SK-N-SH (cell line): ENCODE results near the gene SOX10.

Experiments
- EZH2phosphoT487 ChIP-seq: fragments of 200-600 bp; sonication (generic); IDR thresholded peaks from 2 replicates; pipeline ENCODE4 v1.6.1; 2017; ENCODE audit warnings: low read depth, mixed run types, mild to moderate bottlenecking, antibody characterized with exemption, moderate library complexity, borderline replicate concordance
- GABPA ChIP-seq: IDR thresholded peaks from 2 replicates; pipeline ENCODE4 v1.4.0; 2012; ENCODE audit warnings: low read depth, mild to moderate bottlenecking
- MAX ChIP-seq: IDR thresholded peaks from 2 replicates; pipeline ENCODE4 v1.4.0; 2012; ENCODE audit warnings: low read depth
- TF ChIP-seq, protein P1 (sequence below): fragments of 200-600 bp; sonication (generic); IDR thresholded peaks from 2 replicates; pipeline ENCODE4 v1.6.1; 2017; ENCODE audit warnings: antibody characterized with exemption, mild to moderate bottlenecking, moderate library complexity

DNA sequence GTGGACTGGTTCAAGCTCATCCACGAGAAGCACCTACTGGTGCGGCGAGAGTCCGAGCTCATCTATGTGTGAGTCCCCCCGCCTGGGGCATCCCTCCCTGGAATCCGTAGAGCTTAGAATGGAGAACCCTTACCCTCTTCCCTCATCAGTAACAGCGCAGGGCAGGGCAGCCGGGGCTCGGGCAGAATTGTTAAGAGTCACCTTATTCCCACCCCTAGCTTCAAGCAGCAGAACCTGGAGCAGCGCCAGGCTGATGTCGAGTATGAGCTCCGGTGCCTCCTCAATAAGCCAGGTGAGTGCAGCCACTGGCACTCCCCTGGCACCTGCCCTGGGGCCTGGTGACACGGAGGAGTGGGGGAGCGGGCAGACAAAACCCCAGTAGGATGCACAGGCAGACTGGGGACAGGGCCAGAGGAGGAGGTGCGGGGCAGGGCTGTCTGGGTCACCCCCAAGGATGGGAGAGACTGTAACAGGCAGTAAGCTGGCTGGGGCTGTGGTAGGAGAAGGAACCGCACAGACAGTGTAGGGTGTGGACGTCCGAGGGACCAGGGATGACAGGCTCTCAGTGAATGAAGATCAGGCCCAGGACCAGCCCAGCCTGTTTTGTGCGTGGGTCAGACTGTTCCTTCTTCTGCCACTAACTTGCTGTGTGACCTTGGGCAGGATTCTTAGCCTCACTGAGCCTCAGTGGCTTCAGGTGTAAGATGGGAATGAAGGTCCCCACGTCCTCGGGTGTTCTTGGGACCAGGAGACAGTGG lies 51.4 kb downstream of the SOX10 start:
- TF ChIP-seq, protein P1, sequence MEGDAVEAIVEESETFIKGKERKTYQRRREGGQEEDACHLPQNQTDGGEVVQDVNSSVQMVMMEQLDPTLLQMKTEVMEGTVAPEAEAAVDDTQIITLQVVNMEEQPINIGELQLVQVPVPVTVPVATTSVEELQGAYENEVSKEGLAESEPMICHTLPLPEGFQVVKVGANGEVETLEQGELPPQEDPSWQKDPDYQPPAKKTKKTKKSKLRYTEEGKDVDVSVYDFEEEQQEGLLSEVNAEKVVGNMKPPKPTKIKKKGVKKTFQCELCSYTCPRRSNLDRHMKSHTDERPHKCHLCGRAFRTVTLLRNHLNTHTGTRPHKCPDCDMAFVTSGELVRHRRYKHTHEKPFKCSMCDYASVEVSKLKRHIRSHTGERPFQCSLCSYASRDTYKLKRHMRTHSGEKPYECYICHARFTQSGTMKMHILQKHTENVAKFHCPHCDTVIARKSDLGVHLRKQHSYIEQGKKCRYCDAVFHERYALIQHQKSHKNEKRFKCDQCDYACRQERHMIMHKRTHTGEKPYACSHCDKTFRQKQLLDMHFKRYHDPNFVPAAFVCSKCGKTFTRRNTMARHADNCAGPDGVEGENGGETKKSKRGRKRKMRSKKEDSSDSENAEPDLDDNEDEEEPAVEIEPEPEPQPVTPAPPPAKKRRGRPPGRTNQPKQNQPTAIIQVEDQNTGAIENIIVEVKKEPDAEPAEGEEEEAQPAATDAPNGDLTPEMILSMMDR = no peak
- TF ChIP-seq GABPA (no peak), MAX (no peak), EZH2phosphoT487 (no peak)
